ENCODE results near the gene MAML3. TPM values are rescaled to one million over a fixed set of nuclear protein-coding genes. Genes with fewer than 3 reads are reported as not detected.

Gene MAML3
- polyA plus RNA-seq, 4 donors: 1.4 to 10.3 (median 3.4) TPM

DNA sequence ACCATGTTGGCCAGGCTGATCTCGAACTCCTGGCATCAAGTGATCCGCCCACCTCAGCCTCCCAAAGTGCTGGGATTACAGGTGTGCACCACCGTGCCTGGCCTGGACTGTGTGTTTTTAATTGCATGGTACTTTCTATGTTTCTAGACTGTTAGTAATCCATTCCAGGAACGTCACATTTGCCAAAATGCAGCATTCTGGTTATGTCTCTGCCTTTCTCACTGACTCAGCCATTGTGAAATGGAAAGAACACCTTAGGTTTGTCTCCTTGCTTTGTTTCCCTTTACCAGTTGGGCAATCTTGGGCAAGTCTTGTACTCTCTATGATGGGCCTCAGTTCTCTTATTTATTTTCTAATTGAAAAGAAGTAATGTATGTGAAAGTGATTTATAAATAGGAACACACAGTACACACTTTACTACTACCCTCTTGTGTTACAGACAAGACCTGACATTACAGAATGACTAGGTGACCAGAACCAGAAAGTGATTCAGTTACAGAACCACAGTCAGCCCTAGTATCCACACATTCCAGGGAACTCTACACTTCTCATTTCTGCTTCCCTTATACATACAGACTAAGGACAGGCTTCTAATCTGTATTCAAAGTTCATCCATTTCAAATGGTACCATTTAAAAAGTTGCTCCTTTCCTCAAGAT lies 301.2 kb downstream of the MAML3 start:
- FAIRE-seq (no peak), DNase-seq (no peak)
- Histone ChIP-seq H3K27ac (ENCODE audit: low read depth in 1 of 3, low read length in 2 of 3) (no peak overlapping the region), H3K27me3 (ENCODE audit: control insufficient read depth in 3 of 3, insufficient read depth in 3 of 3, low read length in 3 of 3) (no peaks in the 10 kb centered on the region), H3K4me1 (ENCODE audit: control insufficient read depth in 3 of 3, insufficient read depth in 2 of 3, low read depth in 1 of 3, low read length in 2 of 3) (peaks cover 0 to 3% (median 0%) of the 10 kb centered on the region in 3 donors), H3K9me3 (ENCODE audit: control insufficient read depth in 2 of 2, insufficient read depth in 1 of 2, low read depth in 1 of 2, low read length in 1 of 2) (no peaks in the 10 kb centered on the region), H3K4me3 (ENCODE audit: low read depth in 1 of 3, low read length in 3 of 3) (no peak overlapping the region), H3K36me3 (ENCODE audit: control insufficient read depth in 3 of 3, insufficient read depth in 2 of 3, low read depth in 1 of 3, low read length in 3 of 3) (peaks cover 0 to 4% (median 0%) of the 10 kb centered on the region in 3 donors)
- 84 to 93% (median 91%) methylated on average over 4 of the region's 4 CpGs for WGBS, 3 donors

DNA sequence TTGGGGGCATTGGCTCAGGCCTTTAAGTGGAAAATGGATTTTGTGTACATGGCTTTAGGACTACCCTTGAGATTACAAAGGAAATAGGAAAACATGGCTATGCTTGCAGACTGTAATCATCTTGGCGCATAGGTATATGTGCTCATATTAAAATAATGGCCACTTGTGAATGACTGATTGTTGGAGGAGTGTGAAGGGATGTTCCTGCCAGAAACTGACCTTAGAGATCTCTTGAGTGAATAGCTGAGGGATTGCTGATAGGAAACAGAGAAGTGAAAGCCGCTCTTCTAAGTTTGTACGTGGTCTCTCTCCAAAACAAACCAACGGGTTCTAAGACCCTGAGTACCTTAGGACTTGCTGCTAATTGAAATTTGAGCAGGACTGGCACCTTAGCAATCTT lies 302.3 kb downstream of the MAML3 start:
- no peak for FAIRE-seq
- H3K9me3 ChIP-seq (ENCODE audit: control insufficient read depth in 2 of 2, insufficient read depth in 1 of 2, low read depth in 1 of 2, low read length in 1 of 2): no peaks in the 10 kb centered on the region
- no peak for DNase-seq
- 86 to 94% (median 92%) methylated on average over 4 of the region's 4 CpGs for WGBS, 3 donors
- H3K4me1 ChIP-seq (ENCODE audit: control insufficient read depth in 3 of 3, insufficient read depth in 2 of 3, low read depth in 1 of 3, low read length in 2 of 3): no peaks in the 10 kb centered on the region
- H3K4me3 ChIP-seq (ENCODE audit: low read depth in 1 of 3, low read length in 3 of 3): no peak overlapping the region
- H3K36me3 ChIP-seq (ENCODE audit: control insufficient read depth in 3 of 3, insufficient read depth in 2 of 3, low read depth in 1 of 3, low read length in 3 of 3): peaks cover 0 to 4% (median 0%) of the 10 kb centered on the region in 3 donors
- no peak overlapping the region for H3K27ac ChIP-seq (ENCODE audit: low read depth in 1 of 3, low read length in 2 of 3)
- H3K27me3 ChIP-seq (ENCODE audit: control insufficient read depth in 3 of 3, insufficient read depth in 3 of 3, low read length in 3 of 3): no peaks in the 10 kb centered on the region

DNA sequence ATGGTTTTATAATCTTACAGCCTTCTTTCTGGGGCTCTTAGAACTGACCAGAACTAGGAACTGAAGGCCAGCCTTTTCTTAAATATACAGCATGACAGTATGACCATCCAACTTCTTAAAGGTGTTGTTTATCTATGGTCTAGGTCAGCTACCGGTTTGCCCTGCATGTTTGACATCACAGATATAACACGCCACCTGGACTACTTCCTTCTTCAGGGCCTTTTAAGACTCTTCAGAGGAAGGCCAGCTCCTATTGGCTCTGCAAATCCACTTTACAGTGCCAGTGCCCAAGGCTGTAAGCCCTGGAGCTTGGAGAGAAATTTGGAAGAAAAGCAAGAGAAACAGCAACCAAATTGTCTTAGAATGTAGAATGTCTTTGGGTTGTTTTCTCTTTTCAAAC lies 302.9 kb downstream of the MAML3 start:
- H3K36me3 ChIP-seq (ENCODE audit: control insufficient read depth in 3 of 3, insufficient read depth in 2 of 3, low read depth in 1 of 3, low read length in 3 of 3): peaks cover 0 to 4% (median 0%) of the 10 kb centered on the region in 3 donors
- WGBS, 3 donors: 69 to 83% (median 81%) methylated on average over 2 of the region's 2 CpGs
- H3K27me3 ChIP-seq (ENCODE audit: control insufficient read depth in 3 of 3, insufficient read depth in 3 of 3, low read length in 3 of 3): no peaks in the 10 kb centered on the region
- no peaks in the 10 kb centered on the region for H3K4me1 ChIP-seq (ENCODE audit: control insufficient read depth in 3 of 3, insufficient read depth in 2 of 3, low read depth in 1 of 3, low read length in 2 of 3)
- FAIRE-seq (no peak), DNase-seq (no peak)
- H3K27ac ChIP-seq (ENCODE audit: low read depth in 1 of 3, low read length in 2 of 3): no peak overlapping the region
- no peaks in the 10 kb centered on the region for H3K9me3 ChIP-seq (ENCODE audit: control insufficient read depth in 2 of 2, insufficient read depth in 1 of 2, low read depth in 1 of 2, low read length in 1 of 2)
- no peak overlapping the region for H3K4me3 ChIP-seq (ENCODE audit: low read depth in 1 of 3, low read length in 3 of 3)

DNA sequence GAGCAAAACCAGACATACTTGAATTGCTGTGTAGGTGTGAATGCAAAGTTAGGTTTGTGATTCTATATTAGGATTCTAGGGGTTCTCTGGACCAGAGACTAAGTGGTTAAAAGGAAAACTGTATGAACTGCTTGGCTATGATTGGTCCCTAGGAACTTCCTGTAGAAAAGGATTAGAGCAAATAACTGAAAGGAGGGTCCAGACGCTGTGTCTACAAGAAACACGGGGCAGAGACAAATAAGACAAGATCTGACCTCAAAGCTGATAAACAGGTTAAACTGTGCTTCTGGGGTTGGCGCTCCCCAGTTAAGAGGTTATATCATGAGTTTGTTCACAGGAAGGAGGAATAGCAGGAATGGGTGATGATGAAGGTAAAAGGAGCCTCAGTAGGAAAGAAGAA lies 304.8 kb downstream of the MAML3 start:
- H3K4me1 ChIP-seq (ENCODE audit: control insufficient read depth in 3 of 3, insufficient read depth in 2 of 3, low read depth in 1 of 3, low read length in 2 of 3): no peaks in the 10 kb centered on the region
- peak in 1 of 2 donors; percentile 43 for DNase-seq
- H3K9me3 ChIP-seq (ENCODE audit: control insufficient read depth in 2 of 2, insufficient read depth in 1 of 2, low read depth in 1 of 2, low read length in 1 of 2): no peaks in the 10 kb centered on the region
- H3K36me3 ChIP-seq (ENCODE audit: control insufficient read depth in 3 of 3, insufficient read depth in 2 of 3, low read depth in 1 of 3, low read length in 3 of 3): no peaks in the 10 kb centered on the region
- 37 to 49% (median 41%) methylated on average over 3 of the region's 3 CpGs for WGBS, 3 donors
- H3K4me3 ChIP-seq (ENCODE audit: low read depth in 1 of 3, low read length in 3 of 3): no peak overlapping the region
- no peaks in the 10 kb centered on the region for H3K27me3 ChIP-seq (ENCODE audit: control insufficient read depth in 3 of 3, insufficient read depth in 3 of 3, low read length in 3 of 3)
- FAIRE-seq: no peak
- H3K27ac ChIP-seq (ENCODE audit: low read depth in 1 of 3, low read length in 2 of 3): peak overlapping the region in 1 of 3 donors; percentile 17

DNA sequence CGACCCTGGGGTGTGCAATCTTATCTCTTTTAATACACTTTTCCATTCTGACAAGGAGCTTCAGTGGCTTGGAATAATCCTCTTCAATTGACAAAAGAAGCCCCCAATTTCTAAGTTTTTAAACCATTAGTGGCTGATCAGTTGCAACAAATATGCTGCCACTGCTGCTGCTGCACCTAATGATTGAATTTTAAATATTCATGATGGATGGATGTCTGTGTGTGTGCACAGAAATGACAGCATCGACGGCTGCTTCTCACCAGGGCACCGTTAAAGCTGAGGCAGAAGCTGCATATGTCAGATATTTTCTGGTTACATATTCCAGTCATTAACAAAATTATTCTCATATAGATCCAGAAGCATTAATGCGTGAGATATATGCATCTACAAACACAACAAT lies 306.0 kb downstream of the MAML3 start:
- Histone ChIP-seq H3K27ac (ENCODE audit: low read depth in 1 of 3, low read length in 2 of 3) (no peak overlapping the region), H3K9me3 (ENCODE audit: control insufficient read depth in 2 of 2, insufficient read depth in 1 of 2, low read depth in 1 of 2, low read length in 1 of 2) (no peaks in the 10 kb centered on the region), H3K4me1 (ENCODE audit: control insufficient read depth in 3 of 3, insufficient read depth in 2 of 3, low read depth in 1 of 3, low read length in 2 of 3) (no peaks in the 10 kb centered on the region), H3K27me3 (ENCODE audit: control insufficient read depth in 3 of 3, insufficient read depth in 3 of 3, low read length in 3 of 3) (no peaks in the 10 kb centered on the region), H3K4me3 (ENCODE audit: low read depth in 1 of 3, low read length in 3 of 3) (no peak overlapping the region), H3K36me3 (ENCODE audit: control insufficient read depth in 3 of 3, insufficient read depth in 2 of 3, low read depth in 1 of 3, low read length in 3 of 3) (no peaks in the 10 kb centered on the region)
- DNase-seq (no peak), FAIRE-seq (no peak)
- 88 to 90% (median 89%) methylated on average over 5 of the region's 5 CpGs for WGBS, 3 donors

DNA sequence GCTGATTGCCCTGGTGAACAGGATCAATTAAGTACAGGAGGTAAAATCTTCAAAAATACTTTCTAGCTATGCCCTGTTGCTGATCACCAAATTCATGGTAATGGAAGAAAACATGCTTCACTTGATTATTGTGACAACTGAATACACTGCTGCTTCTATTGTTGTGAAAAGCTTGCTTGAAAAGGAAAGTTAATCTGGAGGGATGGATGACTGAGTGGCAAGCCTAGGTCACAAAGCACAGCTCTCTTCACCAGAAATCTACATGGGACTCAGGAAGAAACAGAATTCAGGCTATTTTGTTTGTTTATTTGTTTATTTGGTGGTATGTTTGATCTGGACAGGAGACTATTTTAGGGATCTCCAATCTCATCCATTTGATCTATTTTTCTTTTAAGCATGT lies 306.4 kb downstream of the MAML3 start:
- no peaks in the 10 kb centered on the region for H3K4me1 ChIP-seq (ENCODE audit: control insufficient read depth in 3 of 3, insufficient read depth in 2 of 3, low read depth in 1 of 3, low read length in 2 of 3)
- no peaks in the 10 kb centered on the region for H3K27me3 ChIP-seq (ENCODE audit: control insufficient read depth in 3 of 3, insufficient read depth in 3 of 3, low read length in 3 of 3)
- no peaks in the 10 kb centered on the region for H3K36me3 ChIP-seq (ENCODE audit: control insufficient read depth in 3 of 3, insufficient read depth in 2 of 3, low read depth in 1 of 3, low read length in 3 of 3)
- H3K4me3 ChIP-seq (ENCODE audit: low read depth in 1 of 3, low read length in 3 of 3): no peak overlapping the region
- no peak for DNase-seq
- no peak for FAIRE-seq
- H3K27ac ChIP-seq (ENCODE audit: low read depth in 1 of 3, low read length in 2 of 3): no peak overlapping the region
- H3K9me3 ChIP-seq (ENCODE audit: control insufficient read depth in 2 of 2, insufficient read depth in 1 of 2, low read depth in 1 of 2, low read length in 1 of 2): no peaks in the 10 kb centered on the region

DNA sequence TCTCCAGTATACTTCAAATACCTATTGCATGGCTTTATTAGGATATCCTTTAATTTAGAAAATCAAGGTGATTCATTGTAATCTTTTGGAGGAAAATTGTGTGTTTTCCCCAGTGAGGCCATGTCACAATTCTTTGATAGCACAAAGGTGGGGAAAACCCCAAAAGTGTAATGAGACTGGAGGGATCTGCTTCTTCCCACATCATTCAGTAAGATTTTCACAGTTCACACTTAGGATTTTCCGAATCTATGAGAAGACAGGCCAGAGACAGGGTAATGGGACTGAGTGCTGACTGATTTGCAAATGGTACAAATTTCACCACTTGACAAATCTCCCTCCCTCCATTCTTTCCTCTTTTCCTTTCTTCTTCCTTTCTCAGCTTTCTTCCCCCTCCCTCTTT lies 307.2 kb downstream of the MAML3 start:
- Histone ChIP-seq H3K27me3 (ENCODE audit: control insufficient read depth in 3 of 3, insufficient read depth in 3 of 3, low read length in 3 of 3) (no peaks in the 10 kb centered on the region), H3K9me3 (ENCODE audit: control insufficient read depth in 2 of 2, insufficient read depth in 1 of 2, low read depth in 1 of 2, low read length in 1 of 2) (no peaks in the 10 kb centered on the region), H3K36me3 (ENCODE audit: control insufficient read depth in 3 of 3, insufficient read depth in 2 of 3, low read depth in 1 of 3, low read length in 3 of 3) (no peaks in the 10 kb centered on the region), H3K4me1 (ENCODE audit: control insufficient read depth in 3 of 3, insufficient read depth in 2 of 3, low read depth in 1 of 3, low read length in 2 of 3) (peaks cover 0 to 3% (median 2%) of the 10 kb centered on the region in 3 donors), H3K4me3 (ENCODE audit: low read depth in 1 of 3, low read length in 3 of 3) (no peak overlapping the region), H3K27ac (ENCODE audit: low read depth in 1 of 3, low read length in 2 of 3) (no peak overlapping the region)
- DNase-seq (no peak), FAIRE-seq (no peak)
- 83 to 95% (median 86%) methylated on average over 1 of the region's 1 CpG for WGBS, 3 donors

DNA sequence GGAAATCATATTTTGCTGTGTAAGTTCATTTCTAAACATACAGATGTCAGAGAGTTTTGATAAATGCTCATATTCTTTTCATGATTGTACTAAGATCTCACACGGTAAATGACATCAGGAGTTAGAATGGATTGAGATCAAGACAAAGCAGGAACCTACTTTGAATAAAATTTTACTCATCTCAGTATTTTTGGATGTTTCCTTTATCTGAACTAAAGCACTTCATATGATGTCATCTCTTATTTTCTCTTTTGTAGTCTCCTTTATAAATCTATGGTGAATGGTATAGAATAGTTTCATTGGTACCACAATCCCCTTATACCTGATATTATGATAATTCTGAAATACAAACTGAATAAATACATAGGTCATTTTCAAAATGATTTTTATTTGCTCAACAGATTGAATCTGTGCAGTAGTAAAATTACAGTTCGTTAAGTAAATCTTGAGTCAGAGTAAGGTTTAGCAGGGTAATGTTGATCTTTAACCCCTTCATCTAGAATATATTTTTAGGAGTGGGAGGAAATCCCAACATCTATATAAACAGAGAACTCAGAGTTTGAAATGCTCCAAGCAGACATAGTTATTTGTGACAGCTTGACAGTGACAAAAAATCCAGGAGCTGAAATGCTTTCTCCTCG lies 308.4 kb downstream of the MAML3 start:
- Histone ChIP-seq H3K4me3 (ENCODE audit: low read depth in 1 of 3, low read length in 3 of 3) (no peak overlapping the region), H3K36me3 (ENCODE audit: control insufficient read depth in 3 of 3, insufficient read depth in 2 of 3, low read depth in 1 of 3, low read length in 3 of 3) (no peaks in the 10 kb centered on the region), H3K9me3 (ENCODE audit: control insufficient read depth in 2 of 2, insufficient read depth in 1 of 2, low read depth in 1 of 2, low read length in 1 of 2) (no peaks in the 10 kb centered on the region), H3K27me3 (ENCODE audit: control insufficient read depth in 3 of 3, insufficient read depth in 3 of 3, low read length in 3 of 3) (no peaks in the 10 kb centered on the region), H3K4me1 (ENCODE audit: control insufficient read depth in 3 of 3, insufficient read depth in 2 of 3, low read depth in 1 of 3, low read length in 2 of 3) (peaks cover 0 to 15% (median 9%) of the 10 kb centered on the region in 3 donors), H3K27ac (ENCODE audit: low read depth in 1 of 3, low read length in 2 of 3) (no peak overlapping the region)
- DNase-seq (no peak), FAIRE-seq (no peak)
- WGBS, 3 donors: 64 to 71% (median 66%) methylated on average over 3 of the region's 3 CpGs
